GM18519 (cell line): ENCODE data around the gene CX3CL1.

ENCODE experiments used
- ATAC-seq: cut with Tn5 transposase; IDR thresholded peaks from one replicate; pipeline ENCODE4 v1.9.1; 2021; ENCODE audit warnings: mild to moderate bottlenecking, moderate library complexity; ENCODE audit not compliant: unreplicated experiment, low FRiP score

The CX3CL1 gene

GRCh38 chr16:57401943-57402640 is 29.8 kb downstream of the CX3CL1 start:
- no peak for ATAC-seq

GRCh38 chr16:57403965-57404817 is 31.9 kb downstream of the CX3CL1 start, which contains the start of gene CCL17:
TSS of gene CCL17 (plus strand) at chr16:57404767. CDS start at chr16:57413933, 9,166 bp downstream.
- ATAC-seq: no peak

- no peak for ATAC-seq
These were observed 32.8 kb downstream of the CX3CL1 start for GRCh38 chr16:57405097-57405496.

- no peak for ATAC-seq
These were observed 34.6 kb downstream of the CX3CL1 start for GRCh38 chr16:57406881-57407280.

- no peak for ATAC-seq
These were observed 35.4 kb downstream of the CX3CL1 start for GRCh38 chr16:57407521-57408353.

- no peak for ATAC-seq
These were observed 36.8 kb downstream of the CX3CL1 start for GRCh38 chr16:57409065-57409464.

- ATAC-seq: no peak
These were observed 37.7 kb downstream of the CX3CL1 start for GRCh38 chr16:57409870-57410587.

- no peak for ATAC-seq
These were observed 39.2 kb downstream of the CX3CL1 start for GRCh38 chr16:57411362-57411976.

- no peak for ATAC-seq
These were observed 40.3 kb downstream of the CX3CL1 start for GRCh38 chr16:57412584-57412983.

GRCh38 chr16:57413301-57413730 is 41.0 kb downstream of the CX3CL1 start:
- peak; percentile 70 for ATAC-seq

GRCh38 chr16:57413733-57414132 is 41.4 kb downstream of the CX3CL1 start:
- ATAC-seq: no peak

- no peak for ATAC-seq
These were observed 43.8 kb downstream of the CX3CL1 start for GRCh38 chr16:57416084-57416483.

GRCh38 chr16:57419506-57419905 is 47.2 kb downstream of the CX3CL1 start:
- ATAC-seq: no peak

- ATAC-seq: no peak
These were observed 50.0 kb downstream of the CX3CL1 start for GRCh38 chr16:57422026-57422944.

GRCh38 chr16:57423152-57423551 is 50.9 kb downstream of the CX3CL1 start:
- no peak for ATAC-seq

GRCh38 chr16:57424583-57424982 is 52.3 kb downstream of the CX3CL1 start:
- ATAC-seq: no peak

GRCh38 chr16:57426356-57426755 is 54.1 kb downstream of the CX3CL1 start:
- no peak for ATAC-seq

- no peak for ATAC-seq
These were observed 55.0 kb downstream of the CX3CL1 start for GRCh38 chr16:57427307-57427706.

GRCh38 chr16:57427824-57428223 is 55.5 kb downstream of the CX3CL1 start:
- ATAC-seq: no peak
